ENCODE results near the gene BACH2. TPM values are rescaled to one million over a fixed set of nuclear protein-coding genes. Genes with fewer than 3 reads are reported as not detected.

Gene BACH2
- total and polyA plus RNA-seq, 2 of the 4 experiments (the other 2 are of a cell fraction): 1.3 to 1.4 TPM

DNA sequence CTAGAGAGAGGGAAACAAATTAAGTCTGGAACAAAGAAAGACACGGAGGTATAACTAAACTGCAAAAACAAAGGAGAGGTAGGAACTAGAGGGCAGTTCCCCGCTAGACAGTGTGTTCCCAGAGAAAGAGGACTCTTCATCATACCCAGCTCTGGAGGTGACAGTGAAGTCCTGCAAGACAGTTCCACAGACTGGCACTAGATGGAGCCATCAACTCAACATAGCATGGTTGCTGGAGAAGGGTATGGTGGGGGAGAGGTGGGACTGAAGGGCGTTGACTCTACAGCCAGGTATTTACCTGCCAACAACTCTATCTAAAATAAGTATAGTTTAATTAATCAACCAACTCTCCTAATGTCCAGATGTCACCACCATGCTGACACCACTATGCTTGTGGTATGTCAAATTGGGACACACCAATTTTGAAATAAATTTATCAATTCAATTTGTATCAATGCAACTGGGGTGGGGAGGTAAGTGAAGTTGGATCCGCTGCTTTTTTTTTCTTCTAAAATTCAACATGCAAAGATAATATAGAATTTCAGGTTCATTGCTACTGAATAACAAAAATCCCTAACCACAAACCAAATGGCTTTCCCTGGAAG, 9.7 kb downstream of the BACH2 start:
- no peaks in the 10 kb centered on the region for H3K36me3 ChIP-seq (ENCODE audit: control insufficient read depth, insufficient read depth, low read length)
- H2BK15ac ChIP-seq (ENCODE audit: low read depth, low read length): no peak overlapping the region
- dilution Hi-C loops (cut with HindIII; ENCODE audit: low sequenced_read_pairs, unreplicated experiment) (no loop called here), intact Hi-C loops (cut with micrococcal nuclease) (no loop called here), in situ Hi-C loops (cut with MboI; ENCODE audit: low sequenced_read_pairs) (loop anchor here (10.0 kb wide), 1 partner anchor 312 kb away; no protein-coding TSS in a partner anchor)
- H3K4me1 ChIP-seq (ENCODE audit: control insufficient read depth, insufficient read depth, low read length): no peaks in the 10 kb centered on the region
- H3K4ac ChIP-seq (ENCODE audit: low read depth, low read length): no peak overlapping the region
- ChIA-PET CTCF (interaction anchor here (0.6 to 1.5 kb wide), 2 partner anchors 86 to 1650 kb away, joined by 4 read pairs; no protein-coding TSS in a partner anchor), POLR2A (ENCODE audit: unreplicated experiment) (no interaction called here)
- ATAC-seq (ENCODE audit: low read depth) (no peak), DNase-seq (peak; percentile 20)
- no peaks in the 10 kb centered on the region for H4K20me1 ChIP-seq (ENCODE audit: insufficient read depth, low read length)
- TF ChIP-seq MXI1 (IDR thresholded peaks at IDR 0.05; ENCODE audit: borderline replicate concordance, low read depth, low read length) (no peak), BHLHE40 (IDR thresholded peaks at IDR 0.05; ENCODE audit: low read depth, low read length) (no peak), NFE2L2 (IDR thresholded peaks at IDR 0.05; ENCODE audit: low read depth, low read length) (no peak), MAFK (IDR thresholded peaks at IDR 0.05; ENCODE audit: low read depth, low read length) (no peak), CEBPB (IDR thresholded peaks at IDR 0.05; ENCODE audit: low read depth, low read length) (no peak), CHD1 (IDR thresholded peaks at IDR 0.05; ENCODE audit: low read depth, low read length) (no peak), ELK1 (IDR thresholded peaks at IDR 0.05; ENCODE audit: borderline replicate concordance, low read depth, low read length) (no peak), RFX5 (IDR thresholded peaks at IDR 0.05; ENCODE audit: low read depth, low read length) (no peak), FOS (IDR thresholded peaks at IDR 0.05; ENCODE audit: low read depth, low read length) (no peak), SMC3 (IDR thresholded peaks at IDR 0.05; ENCODE audit: low read depth, low read length) (peak; percentile 41), RAD21 (IDR thresholded peaks at IDR 0.05; ENCODE audit: low read length) (peak; percentile 53), RCOR1 (IDR thresholded peaks at IDR 0.05; ENCODE audit: insufficient replicate concordance, low read length) (no peak)
- TF ChIP-seq, protein P1, sequence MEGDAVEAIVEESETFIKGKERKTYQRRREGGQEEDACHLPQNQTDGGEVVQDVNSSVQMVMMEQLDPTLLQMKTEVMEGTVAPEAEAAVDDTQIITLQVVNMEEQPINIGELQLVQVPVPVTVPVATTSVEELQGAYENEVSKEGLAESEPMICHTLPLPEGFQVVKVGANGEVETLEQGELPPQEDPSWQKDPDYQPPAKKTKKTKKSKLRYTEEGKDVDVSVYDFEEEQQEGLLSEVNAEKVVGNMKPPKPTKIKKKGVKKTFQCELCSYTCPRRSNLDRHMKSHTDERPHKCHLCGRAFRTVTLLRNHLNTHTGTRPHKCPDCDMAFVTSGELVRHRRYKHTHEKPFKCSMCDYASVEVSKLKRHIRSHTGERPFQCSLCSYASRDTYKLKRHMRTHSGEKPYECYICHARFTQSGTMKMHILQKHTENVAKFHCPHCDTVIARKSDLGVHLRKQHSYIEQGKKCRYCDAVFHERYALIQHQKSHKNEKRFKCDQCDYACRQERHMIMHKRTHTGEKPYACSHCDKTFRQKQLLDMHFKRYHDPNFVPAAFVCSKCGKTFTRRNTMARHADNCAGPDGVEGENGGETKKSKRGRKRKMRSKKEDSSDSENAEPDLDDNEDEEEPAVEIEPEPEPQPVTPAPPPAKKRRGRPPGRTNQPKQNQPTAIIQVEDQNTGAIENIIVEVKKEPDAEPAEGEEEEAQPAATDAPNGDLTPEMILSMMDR (conservative IDR thresholded peaks at IDR 0.05; ENCODE audit: low read depth, low read length): peak; percentile 36
- H4K91ac ChIP-seq (ENCODE audit: insufficient read depth, low read depth, low read length): no peak overlapping the region
- H2AK5ac ChIP-seq (ENCODE audit: low read depth, low read length): no peak overlapping the region
- no peak overlapping the region for H3K4me2 ChIP-seq (ENCODE audit: low read depth, low read length)
- no peak overlapping the region for H3K23ac ChIP-seq (ENCODE audit: low read depth, low read length)
- no peak overlapping the region for H3K9ac ChIP-seq (ENCODE audit: low read depth, low read length)
- no peak overlapping the region for H2AK9ac ChIP-seq (replicated peaks; ENCODE audit: low read depth, low read length, poor library complexity)
- WGBS, 2 experiments (ENCODE audit: extremely low coverage in 2 of 2, insufficient read length in 1 of 2): no CpG with 5 or more reads among the region's 4 CpGs
- no peak overlapping the region for H3K14ac ChIP-seq (replicated peaks; ENCODE audit: low read depth, low read length)
- no peak overlapping the region for H3K18ac ChIP-seq (ENCODE audit: low read depth, low read length)
- no peak overlapping the region for H3K27ac ChIP-seq (ENCODE audit: insufficient read depth, low read length)
- no peaks in the 10 kb centered on the region for H3K9me1 ChIP-seq (ENCODE audit: insufficient read depth, low read length)
- H2BK5ac ChIP-seq (ENCODE audit: low read depth, low read length, poor library complexity, severe bottlenecking): no peak overlapping the region
- no peak overlapping the region for H2BK20ac ChIP-seq (ENCODE audit: low read depth, low read length)
- H2BK120ac ChIP-seq (ENCODE audit: low read depth, low read length): no peak overlapping the region
- H2AFZ ChIP-seq (replicated peaks; ENCODE audit: low read length, poor library complexity): no peak overlapping the region
- H3K56ac ChIP-seq (ENCODE audit: extremely low read depth, insufficient read depth, low read length): no peak overlapping the region
- no peaks in the 10 kb centered on the region for H3K27me3 ChIP-seq (ENCODE audit: control insufficient read depth, insufficient read depth, low read length)
- H4K8ac ChIP-seq (ENCODE audit: low read depth in 2 of 2, low read length in 2 of 2): no peak overlapping the region
- H3K79me1 ChIP-seq (ENCODE audit: low read depth in 1 of 2, low read length in 2 of 2): no peaks in the 10 kb centered on the region
- H4K5ac ChIP-seq (ENCODE audit: low read depth, low read length): no peak overlapping the region
- BruUV-seq (replicated peaks): no TSS peak
- no peaks in the 10 kb centered on the region for H3K9me3 ChIP-seq (ENCODE audit: control insufficient read depth, insufficient read depth, low read length)
- H3K4me3 ChIP-seq (ENCODE audit: insufficient read depth, low read depth, low read length): no peak overlapping the region
